ENCODE results near the gene HACE1.

The HACE1 gene

GRCh38 chr6:104705916-104706442 lies 153.7 kb downstream of the HACE1 start:
- no peak for DNase-seq (ENCODE audit: low read depth in 1 of 2, low spot score in 1 of 2)
- Histone ChIP-seq H3K27ac (replicated peaks) (peak overlapping the region; percentile 59), H3K27me3 (ENCODE audit: insufficient read depth, poor library complexity, severe bottlenecking) (no peaks in the 10 kb centered on the region), H3K4me3 (replicated peaks; ENCODE audit: insufficient read depth, low read length) (no peak overlapping the region)
- TF ChIP-seq, protein P1, sequence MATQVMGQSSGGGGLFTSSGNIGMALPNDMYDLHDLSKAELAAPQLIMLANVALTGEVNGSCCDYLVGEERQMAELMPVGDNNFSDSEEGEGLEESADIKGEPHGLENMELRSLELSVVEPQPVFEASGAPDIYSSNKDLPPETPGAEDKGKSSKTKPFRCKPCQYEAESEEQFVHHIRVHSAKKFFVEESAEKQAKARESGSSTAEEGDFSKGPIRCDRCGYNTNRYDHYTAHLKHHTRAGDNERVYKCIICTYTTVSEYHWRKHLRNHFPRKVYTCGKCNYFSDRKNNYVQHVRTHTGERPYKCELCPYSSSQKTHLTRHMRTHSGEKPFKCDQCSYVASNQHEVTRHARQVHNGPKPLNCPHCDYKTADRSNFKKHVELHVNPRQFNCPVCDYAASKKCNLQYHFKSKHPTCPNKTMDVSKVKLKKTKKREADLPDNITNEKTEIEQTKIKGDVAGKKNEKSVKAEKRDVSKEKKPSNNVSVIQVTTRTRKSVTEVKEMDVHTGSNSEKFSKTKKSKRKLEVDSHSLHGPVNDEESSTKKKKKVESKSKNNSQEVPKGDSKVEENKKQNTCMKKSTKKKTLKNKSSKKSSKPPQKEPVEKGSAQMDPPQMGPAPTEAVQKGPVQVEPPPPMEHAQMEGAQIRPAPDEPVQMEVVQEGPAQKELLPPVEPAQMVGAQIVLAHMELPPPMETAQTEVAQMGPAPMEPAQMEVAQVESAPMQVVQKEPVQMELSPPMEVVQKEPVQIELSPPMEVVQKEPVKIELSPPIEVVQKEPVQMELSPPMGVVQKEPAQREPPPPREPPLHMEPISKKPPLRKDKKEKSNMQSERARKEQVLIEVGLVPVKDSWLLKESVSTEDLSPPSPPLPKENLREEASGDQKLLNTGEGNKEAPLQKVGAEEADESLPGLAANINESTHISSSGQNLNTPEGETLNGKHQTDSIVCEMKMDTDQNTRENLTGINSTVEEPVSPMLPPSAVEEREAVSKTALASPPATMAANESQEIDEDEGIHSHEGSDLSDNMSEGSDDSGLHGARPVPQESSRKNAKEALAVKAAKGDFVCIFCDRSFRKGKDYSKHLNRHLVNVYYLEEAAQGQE (IDR thresholded peaks at IDR 0.05; ENCODE audit: insufficient replicate concordance, low read depth) = no peak
- TF ChIP-seq, protein P2, sequence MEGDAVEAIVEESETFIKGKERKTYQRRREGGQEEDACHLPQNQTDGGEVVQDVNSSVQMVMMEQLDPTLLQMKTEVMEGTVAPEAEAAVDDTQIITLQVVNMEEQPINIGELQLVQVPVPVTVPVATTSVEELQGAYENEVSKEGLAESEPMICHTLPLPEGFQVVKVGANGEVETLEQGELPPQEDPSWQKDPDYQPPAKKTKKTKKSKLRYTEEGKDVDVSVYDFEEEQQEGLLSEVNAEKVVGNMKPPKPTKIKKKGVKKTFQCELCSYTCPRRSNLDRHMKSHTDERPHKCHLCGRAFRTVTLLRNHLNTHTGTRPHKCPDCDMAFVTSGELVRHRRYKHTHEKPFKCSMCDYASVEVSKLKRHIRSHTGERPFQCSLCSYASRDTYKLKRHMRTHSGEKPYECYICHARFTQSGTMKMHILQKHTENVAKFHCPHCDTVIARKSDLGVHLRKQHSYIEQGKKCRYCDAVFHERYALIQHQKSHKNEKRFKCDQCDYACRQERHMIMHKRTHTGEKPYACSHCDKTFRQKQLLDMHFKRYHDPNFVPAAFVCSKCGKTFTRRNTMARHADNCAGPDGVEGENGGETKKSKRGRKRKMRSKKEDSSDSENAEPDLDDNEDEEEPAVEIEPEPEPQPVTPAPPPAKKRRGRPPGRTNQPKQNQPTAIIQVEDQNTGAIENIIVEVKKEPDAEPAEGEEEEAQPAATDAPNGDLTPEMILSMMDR (IDR thresholded peaks at IDR 0.05; ENCODE audit: insufficient read depth, low read length) = no peak
- no peak for TF ChIP-seq SPI1 (IDR thresholded peaks at IDR 0.05; ENCODE audit: borderline replicate concordance, low read depth)
- no peak for TF ChIP-seq POLR2AphosphoS5 (IDR thresholded peaks at IDR 0.05; ENCODE audit: low read depth)
- no peak for TF ChIP-seq GABPA (IDR thresholded peaks at IDR 0.05; ENCODE audit: low read depth)

DNA sequence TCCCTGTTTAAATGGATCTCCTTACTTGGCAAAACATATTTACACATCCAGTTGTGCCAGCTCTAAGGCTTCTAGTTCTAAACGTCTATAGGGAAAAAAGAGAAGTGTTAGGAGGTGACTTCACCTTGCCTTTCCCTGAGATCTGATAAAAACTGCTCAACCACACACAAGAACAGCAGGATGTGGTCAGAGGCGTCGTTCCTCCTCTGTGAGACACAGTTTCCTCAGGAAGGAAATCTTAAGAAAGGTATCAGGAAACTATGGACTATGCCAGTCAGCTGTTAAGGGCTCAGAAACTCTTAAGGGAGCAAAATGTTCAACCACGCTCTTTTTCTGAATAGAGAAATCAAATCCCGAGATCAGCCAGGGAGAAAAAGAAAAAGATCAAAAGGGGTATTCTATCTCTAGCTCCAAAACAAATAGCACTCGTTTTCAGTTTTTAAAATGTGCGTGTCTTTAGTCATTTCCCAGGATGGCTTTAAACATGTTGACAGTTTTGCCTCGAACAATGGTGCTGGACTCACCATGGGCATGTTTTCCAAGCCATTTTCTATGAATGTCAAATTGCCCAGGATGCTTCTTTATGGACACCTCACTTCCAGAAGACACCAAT lies 154.5 kb downstream of the HACE1 start:
- TF ChIP-seq GABPA (IDR thresholded peaks at IDR 0.05; ENCODE audit: low read depth) = peak; percentile 49
- peak; percentile 79 for TF ChIP-seq POLR2AphosphoS5 (IDR thresholded peaks at IDR 0.05; ENCODE audit: low read depth)
- TF ChIP-seq, protein P2 (IDR thresholded peaks at IDR 0.05; ENCODE audit: insufficient read depth, low read length) = no peak
- TF ChIP-seq SPI1 (IDR thresholded peaks at IDR 0.05; ENCODE audit: borderline replicate concordance, low read depth) = peak; percentile 91
- TF ChIP-seq, protein P1 (IDR thresholded peaks at IDR 0.05; ENCODE audit: insufficient replicate concordance, low read depth) = no peak
- Histone ChIP-seq H3K27ac (replicated peaks) (peak overlapping the region; percentile 59), H3K4me3 (replicated peaks; ENCODE audit: insufficient read depth, low read length) (no peak overlapping the region), H3K27me3 (ENCODE audit: insufficient read depth, poor library complexity, severe bottlenecking) (no peaks in the 10 kb centered on the region)
- peak; percentile 50 to 88 for DNase-seq (ENCODE audit: low read depth in 1 of 2, low spot score in 1 of 2)

DNA sequence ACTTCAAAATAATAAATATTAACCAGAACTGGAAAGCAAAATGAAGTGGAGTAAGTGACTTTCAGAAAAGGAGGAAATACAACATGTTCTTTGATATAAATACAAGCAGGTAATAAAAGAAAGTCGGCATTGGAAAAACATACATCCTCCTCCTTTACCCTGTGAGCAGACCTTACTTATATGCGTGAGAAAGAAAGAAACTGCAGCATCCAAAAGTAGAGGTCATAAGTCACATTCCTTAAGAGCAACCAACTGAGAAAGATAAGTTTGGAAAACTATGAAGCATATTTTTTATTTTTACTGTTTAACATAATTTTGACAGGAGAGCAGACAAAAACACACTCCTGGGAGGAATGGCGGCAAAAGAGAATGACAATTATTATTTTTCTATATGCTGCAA lies 155.5 kb downstream of the HACE1 start:
- TF ChIP-seq, protein P2 (IDR thresholded peaks at IDR 0.05; ENCODE audit: insufficient read depth, low read length) = no peak
- no peak for TF ChIP-seq POLR2AphosphoS5 (IDR thresholded peaks at IDR 0.05; ENCODE audit: low read depth)
- TF ChIP-seq, protein P1 (IDR thresholded peaks at IDR 0.05; ENCODE audit: insufficient replicate concordance, low read depth) = no peak
- TF ChIP-seq SPI1 (IDR thresholded peaks at IDR 0.05; ENCODE audit: borderline replicate concordance, low read depth) = no peak
- no peak for TF ChIP-seq GABPA (IDR thresholded peaks at IDR 0.05; ENCODE audit: low read depth)
- Histone ChIP-seq H3K27ac (replicated peaks) (peak overlapping the region; percentile 59), H3K4me3 (replicated peaks; ENCODE audit: insufficient read depth, low read length) (no peak overlapping the region), H3K27me3 (ENCODE audit: insufficient read depth, poor library complexity, severe bottlenecking) (no peaks in the 10 kb centered on the region)
- no peak for DNase-seq (ENCODE audit: low read depth in 1 of 2, low spot score in 1 of 2)

All from HL-60 (cell line).